Gastroesophageal sphincter (tissue), 4 donors: ENCODE results near the gene COL4A5. TPM values are rescaled to one million over a fixed set of nuclear protein-coding genes. Genes with fewer than 3 reads are reported as not detected.

Experiments
- ATAC-seq: fragments of 150-250 bp; one replicate; pipeline ENCODE4 v1.9.1; 2016; ENCODE audit warnings: mild to moderate bottlenecking, moderate library complexity
- H3K27ac ChIP-seq, 4 donors: fragments of 200-600 bp; sonication (generic) in 3 of 4; 1 replicate in 3 of 4; 2 replicates in 1 of 4; pipeline ENCODE4 v1.5.1; 2016 to 2019
- H3K27me3 ChIP-seq: fragments of 200-600 bp; sonication (generic); one replicate; pipeline ENCODE4 v1.5.1; 2019
- H3K36me3 ChIP-seq, 2 donors: fragments of 200-600 bp; sonication (generic); one replicate each; pipeline ENCODE4 v1.5.1; 2019; ENCODE audit warnings: control low read depth in 1 of 2
- H3K4me1 ChIP-seq, 3 donors: fragments of 200-600 bp; sonication (generic); 1 replicate in 2 of 3; 2 replicates in 1 of 3; pipeline ENCODE4 v1.5.1; 2016 to 2019; ENCODE audit warnings: control low read depth in 2 of 3
- H3K4me3 ChIP-seq, 2 donors: fragments of 200-600 bp; sonication (generic); one replicate each; pipeline ENCODE4 v1.5.1; 2019; ENCODE audit warnings: mild to moderate bottlenecking in 1 of 2, moderate library complexity in 1 of 2
- H3K9me3 ChIP-seq, 3 donors: fragments of 200-600 bp; sonication (generic); one replicate each; pipeline ENCODE4 v1.5.1; 2017 to 2019; ENCODE audit warnings: control low read depth in 2 of 3
- CTCF ChIP-seq, 4 experiments: fragments of 200-600 bp in 2 of 4; fragments of 450-650 bp in 2 of 4; sonication (generic) in 1 of 4; IDR thresholded peaks; one replicate each; pipeline ENCODE4 v1.5.1; 2017 to 2019; ENCODE audit warnings: antibody characterized with exemption in 4 of 4, mild to moderate bottlenecking in 2 of 4, moderate library complexity in 2 of 4
- EP300 ChIP-seq: sonication (generic); formaldehyde crosslinking; IDR thresholded peaks from one replicate; pipeline ENCODE4 v1.6.1; 2017; ENCODE audit warnings: antibody characterized with exemption, mild to moderate bottlenecking
- POLR2A ChIP-seq, 2 donors: fragments of 450-650 bp; IDR thresholded peaks; one replicate each; pipeline ENCODE4 v1.6.1; 2017; ENCODE audit warnings: antibody characterized with exemption in 2 of 2, mild to moderate bottlenecking in 2 of 2, moderate library complexity in 1 of 2
- POLR2AphosphoS5 ChIP-seq: sonication (generic); formaldehyde crosslinking; IDR thresholded peaks from one replicate; pipeline ENCODE4 v1.6.1; 2017; ENCODE audit warnings: antibody characterized with exemption
- WGBS, 2 donors: methylation state at CpG; one replicate each; pipeline ENCODE4 v1.1.5; 2018; ENCODE audit warnings: low coverage in 1 of 2; 5-methylcytosine and 5-hydroxymethylcytosine counted together
- total RNA-seq, 4 donors: library from RNA; depleted of rRNA; stranded (reverse); fragments of >200 nt; gene quantifications; one replicate each; pipeline ENCODE4 v1.1.0, GENCODE V29; 2016

The COL4A5 gene
- total RNA-seq, 4 donors from 2014 or later: 163 to 583 (median 317) TPM

GRCh38 chrX:108666101-108666500, 226.5 kb downstream of the COL4A5 start:
- 88% methylated on average over 1 of the region's 1 CpG; no CpG with 5 or more reads in 1 of the 2 donors for WGBS, 2 donors

GRCh38 chrX:108671526-108671925, 231.9 kb downstream of the COL4A5 start:
- Histone ChIP-seq H3K9me3 (no peaks in the 10 kb centered on the region), H3K27me3 (no peaks in the 10 kb centered on the region), H3K4me3 (no peak overlapping the region), H3K27ac (no peak overlapping the region), H3K4me1 (no peaks in the 10 kb centered on the region), H3K36me3 (peaks cover 0 to 19% of the 10 kb centered on the region in 2 donors)
- TF ChIP-seq CTCF (IDR thresholded peaks at IDR 0.05): no peak
- no peak for TF ChIP-seq EP300
- no peak for TF ChIP-seq POLR2AphosphoS5
- no peak for TF ChIP-seq POLR2A (IDR thresholded peaks at IDR 0.05)
- ATAC-seq: no peak
- 73 to 92% methylated on average over 2 of the region's 2 CpGs for WGBS, 2 donors

More at GRCh38 chrX:108666101-108666500, 226.5 kb downstream of the COL4A5 start:
- no peak overlapping the region for H3K27ac ChIP-seq
- H3K36me3 ChIP-seq: peaks cover 0 to 24% of the 10 kb centered on the region in 2 donors
- TF ChIP-seq POLR2AphosphoS5: no peak
- no peak for TF ChIP-seq CTCF (IDR thresholded peaks at IDR 0.05)
- no peak for TF ChIP-seq POLR2A (IDR thresholded peaks at IDR 0.05)
- no peak for TF ChIP-seq EP300
- H3K4me3 ChIP-seq: no peak overlapping the region
- no peaks in the 10 kb centered on the region for H3K9me3 ChIP-seq
- no peaks in the 10 kb centered on the region for H3K4me1 ChIP-seq
- H3K27me3 ChIP-seq: no peaks in the 10 kb centered on the region
- no peak for ATAC-seq

GRCh38 chrX:108696690-108697089, 257.1 kb downstream of the COL4A5 start:
- Histone ChIP-seq H3K4me1 (no peaks in the 10 kb centered on the region), H3K4me3 (no peak overlapping the region), H3K27me3 (no peaks in the 10 kb centered on the region), H3K9me3 (no peaks in the 10 kb centered on the region), H3K27ac (no peak overlapping the region), H3K36me3 (peaks cover 0 to 35% of the 10 kb centered on the region in 2 donors)
- ATAC-seq: no peak
- TF ChIP-seq CTCF (IDR thresholded peaks at IDR 0.05) (no peak), POLR2A (IDR thresholded peaks at IDR 0.05) (no peak), EP300 (no peak), POLR2AphosphoS5 (no peak)
- 77 to 80% methylated on average over 3 of the region's 3 CpGs for WGBS, 2 donors

- peaks cover 0 to 22% of the 10 kb centered on the region in 2 donors for H3K36me3 ChIP-seq
- H3K9me3 ChIP-seq: no peaks in the 10 kb centered on the region
- WGBS, 2 donors: 40% methylated on average over 1 of the region's 1 CpG
- peaks cover 0 to 7% (median 0%) of the 10 kb centered on the region in 3 donors for H3K4me1 ChIP-seq
- H3K4me3 ChIP-seq: no peak overlapping the region
- TF ChIP-seq EP300 (no peak), POLR2A (IDR thresholded peaks at IDR 0.05) (no peak), CTCF (IDR thresholded peaks at IDR 0.05) (peak in 1 of 4 experiments; percentile 25), POLR2AphosphoS5 (no peak)
- no peak overlapping the region for H3K27ac ChIP-seq
- H3K27me3 ChIP-seq: no peaks in the 10 kb centered on the region
- ATAC-seq: no peak
Measured at GRCh38 chrX:108699368-108699767, 259.7 kb downstream of the COL4A5 start.

- no peak for TF ChIP-seq POLR2A (IDR thresholded peaks at IDR 0.05)
- no peak for TF ChIP-seq CTCF (IDR thresholded peaks at IDR 0.05)
- TF ChIP-seq POLR2AphosphoS5: no peak
- TF ChIP-seq EP300: no peak
Measured at GRCh38 chrX:108701633-108702032, 262.0 kb downstream of the COL4A5 start.

More at GRCh38 chrX:108701633-108702032, 262.0 kb downstream of the COL4A5 start:
- H3K4me1 ChIP-seq: peaks cover 0 to 7% (median 0%) of the 10 kb centered on the region in 3 donors
- H3K4me3 ChIP-seq: no peak overlapping the region
- ATAC-seq: no peak
- H3K36me3 ChIP-seq: peaks cover 0 to 1% of the 10 kb centered on the region in 2 donors
- H3K27me3 ChIP-seq: no peaks in the 10 kb centered on the region
- no peak overlapping the region for H3K27ac ChIP-seq
- WGBS, 2 donors: 40 to 76% methylated on average over 1 to 2 of the region's 2 CpGs
- H3K9me3 ChIP-seq: no peaks in the 10 kb centered on the region
